ENCODE results near the gene CCDC188. TPM values are rescaled to one million over a fixed set of nuclear protein-coding genes. Genes with fewer than 3 reads are reported as not detected.

The CCDC188 gene
- total and polyA plus RNA-seq, 4 donors, result 0.63 to 4.0 (median 1.4) TPM

DNA sequence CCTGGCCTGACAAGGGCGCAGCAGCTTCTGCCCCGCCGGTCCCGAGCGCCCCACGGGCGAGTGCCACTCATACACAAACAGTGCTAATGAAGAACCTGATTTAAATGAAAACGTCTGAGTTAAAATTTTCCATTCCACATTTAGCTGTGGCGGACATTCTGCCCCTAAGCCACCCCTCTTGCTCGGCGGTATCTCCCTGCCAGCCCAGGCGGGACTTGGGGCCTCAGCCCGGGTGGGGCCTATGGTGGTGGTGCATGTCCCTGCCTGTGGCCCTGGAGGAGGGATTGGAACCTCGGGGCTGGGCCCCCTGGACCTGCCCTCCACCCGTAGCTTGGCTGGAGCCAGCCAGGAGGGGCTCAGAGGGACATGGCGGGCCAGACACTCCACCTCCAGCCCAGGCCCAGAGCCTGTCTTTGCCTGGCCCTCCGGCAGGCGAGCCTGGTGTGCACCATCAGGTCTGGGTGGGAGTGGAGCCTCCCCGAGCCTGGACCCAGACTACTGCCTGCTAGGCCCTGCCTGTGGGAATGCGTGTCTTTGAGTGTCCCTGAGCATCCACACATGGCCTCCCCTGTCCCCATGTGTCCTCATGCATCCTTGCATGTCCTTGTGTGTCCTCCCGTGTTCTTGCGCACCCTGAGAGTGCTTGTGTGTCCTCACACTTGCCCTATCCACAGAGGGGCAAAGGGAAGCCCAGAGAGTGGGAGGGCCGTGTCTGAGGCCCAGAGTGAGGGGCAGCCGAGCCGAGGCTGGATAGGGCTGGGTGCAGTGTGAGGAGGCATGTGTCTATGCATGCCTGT, 14.9 kb downstream of the CCDC188 start:
- no peak for ATAC-seq (ENCODE audit: insufficient read depth, low FRiP score)
- H3K9me3 ChIP-seq (ENCODE audit: control insufficient read depth in 4 of 4, insufficient read depth in 3 of 4, low read length in 3 of 4), result no peaks in the 10 kb centered on the region
- H3K27ac ChIP-seq (ENCODE audit: low read depth in 1 of 2, low read length in 1 of 2), result no peak overlapping the region
- H3K9ac ChIP-seq (ENCODE audit: insufficient read depth in 1 of 2, low read length in 2 of 2), result no peak overlapping the region
- H3K4me1 ChIP-seq (ENCODE audit: control insufficient read depth in 5 of 5, insufficient read depth in 5 of 5, low read length in 5 of 5), result peaks cover 0 to 44% (median 17%) of the 10 kb centered on the region in 5 donors
- TF ChIP-seq, protein P1, sequence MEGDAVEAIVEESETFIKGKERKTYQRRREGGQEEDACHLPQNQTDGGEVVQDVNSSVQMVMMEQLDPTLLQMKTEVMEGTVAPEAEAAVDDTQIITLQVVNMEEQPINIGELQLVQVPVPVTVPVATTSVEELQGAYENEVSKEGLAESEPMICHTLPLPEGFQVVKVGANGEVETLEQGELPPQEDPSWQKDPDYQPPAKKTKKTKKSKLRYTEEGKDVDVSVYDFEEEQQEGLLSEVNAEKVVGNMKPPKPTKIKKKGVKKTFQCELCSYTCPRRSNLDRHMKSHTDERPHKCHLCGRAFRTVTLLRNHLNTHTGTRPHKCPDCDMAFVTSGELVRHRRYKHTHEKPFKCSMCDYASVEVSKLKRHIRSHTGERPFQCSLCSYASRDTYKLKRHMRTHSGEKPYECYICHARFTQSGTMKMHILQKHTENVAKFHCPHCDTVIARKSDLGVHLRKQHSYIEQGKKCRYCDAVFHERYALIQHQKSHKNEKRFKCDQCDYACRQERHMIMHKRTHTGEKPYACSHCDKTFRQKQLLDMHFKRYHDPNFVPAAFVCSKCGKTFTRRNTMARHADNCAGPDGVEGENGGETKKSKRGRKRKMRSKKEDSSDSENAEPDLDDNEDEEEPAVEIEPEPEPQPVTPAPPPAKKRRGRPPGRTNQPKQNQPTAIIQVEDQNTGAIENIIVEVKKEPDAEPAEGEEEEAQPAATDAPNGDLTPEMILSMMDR (IDR thresholded peaks at IDR 0.05; ENCODE audit: control extremely low read depth, extremely low read depth), result no peak
- no peak overlapping the region for H3K4me3 ChIP-seq
- no peak for DNase-seq
- H3K27me3 ChIP-seq (ENCODE audit: control insufficient read depth in 3 of 3, insufficient read depth in 3 of 3, low read length in 2 of 3), result no peaks in the 10 kb centered on the region
- H3K36me3 ChIP-seq (ENCODE audit: control insufficient read depth in 4 of 4, insufficient read depth in 4 of 4, low read length in 4 of 4), result peaks cover 0 to 20% (median 0%) of the 10 kb centered on the region in 4 donors
- WGBS, 2 donors, result 87 to 91% methylated on average over 25 of the region's 25 CpGs

DNA sequence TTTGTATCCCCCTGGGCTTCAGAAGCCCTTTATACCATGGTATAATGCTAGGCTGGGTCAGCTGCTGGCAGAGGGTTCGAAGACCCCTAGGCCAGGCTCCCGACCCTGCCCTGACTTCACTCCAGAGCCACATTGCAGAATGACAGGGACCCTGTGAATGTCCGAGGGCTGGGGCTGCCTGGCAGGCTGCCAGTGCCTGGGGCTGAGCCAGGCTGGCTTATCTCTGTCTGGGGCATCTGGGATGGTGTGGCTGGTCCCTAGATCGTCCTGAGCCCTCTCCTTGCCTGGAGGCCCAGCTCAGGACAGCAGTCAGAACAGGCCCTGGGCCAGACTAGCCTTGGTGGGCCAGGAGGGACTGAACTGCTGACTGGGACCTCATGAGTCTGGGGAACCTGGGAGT, 15.6 kb downstream of the CCDC188 start:
- no peak overlapping the region for H3K27ac ChIP-seq (ENCODE audit: low read depth in 1 of 2, low read length in 1 of 2)
- no peaks in the 10 kb centered on the region for H3K9me3 ChIP-seq (ENCODE audit: control insufficient read depth in 4 of 4, insufficient read depth in 3 of 4, low read length in 3 of 4)
- 63 to 82% methylated on average over 4 of the region's 4 CpGs for WGBS, 2 donors
- no peak for DNase-seq
- H3K36me3 ChIP-seq (ENCODE audit: control insufficient read depth in 4 of 4, insufficient read depth in 4 of 4, low read length in 4 of 4), result peaks cover 0 to 13% (median 0%) of the 10 kb centered on the region in 4 donors
- no peaks in the 10 kb centered on the region for H3K27me3 ChIP-seq (ENCODE audit: control insufficient read depth in 3 of 3, insufficient read depth in 3 of 3, low read length in 2 of 3)
- no peak for ATAC-seq (ENCODE audit: insufficient read depth, low FRiP score)
- H3K4me3 ChIP-seq, result no peak overlapping the region
- TF ChIP-seq, protein P1 (IDR thresholded peaks at IDR 0.05; ENCODE audit: control extremely low read depth, extremely low read depth), result no peak
- H3K4me1 ChIP-seq (ENCODE audit: control insufficient read depth in 5 of 5, insufficient read depth in 5 of 5, low read length in 5 of 5), result peaks cover 0 to 46% (median 21%) of the 10 kb centered on the region in 5 donors
- H3K9ac ChIP-seq (ENCODE audit: insufficient read depth in 1 of 2, low read length in 2 of 2), result no peak overlapping the region

DNA sequence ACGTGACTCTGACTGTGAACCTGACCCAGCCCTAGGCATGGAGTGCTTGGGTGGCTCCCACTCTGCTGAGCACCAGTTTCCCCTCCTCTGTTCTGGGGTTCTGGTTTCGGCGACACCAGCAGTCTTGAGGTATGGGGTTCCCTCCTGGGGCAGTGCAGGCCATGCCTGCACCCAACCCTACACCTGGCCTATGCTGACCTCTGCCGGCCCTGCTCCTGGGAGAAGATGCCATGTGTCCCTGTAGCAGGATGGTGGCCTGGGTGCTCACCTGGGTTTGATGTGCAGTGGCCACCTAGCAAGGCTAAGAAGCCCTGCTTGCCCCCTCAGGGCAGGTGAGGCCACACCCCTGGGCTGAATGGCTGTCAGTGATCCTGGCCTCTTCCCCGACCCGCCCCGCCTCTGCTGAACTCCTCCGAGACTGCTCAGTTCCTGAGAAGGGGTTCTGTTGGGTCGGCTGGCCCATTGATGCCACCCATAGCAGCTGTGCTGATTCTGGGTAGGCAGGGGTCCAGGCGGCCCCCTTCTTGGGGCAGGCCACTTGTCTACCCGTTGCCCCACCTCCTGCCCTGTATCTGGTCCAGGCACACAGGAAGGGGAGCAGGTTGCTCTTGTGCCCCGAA, 16.8 kb downstream of the CCDC188 start:
- H3K9ac ChIP-seq (ENCODE audit: insufficient read depth in 1 of 2, low read length in 2 of 2), result no peak overlapping the region

More for the DNA sequence above, 16.8 kb downstream of the CCDC188 start:
- no peak overlapping the region for H3K4me3 ChIP-seq
- H3K36me3 ChIP-seq (ENCODE audit: control insufficient read depth in 4 of 4, insufficient read depth in 4 of 4, low read length in 4 of 4), result peaks cover 0 to 4% (median 0%) of the 10 kb centered on the region in 4 donors
- ATAC-seq (ENCODE audit: insufficient read depth, low FRiP score) (no peak), DNase-seq (no peak)
- TF ChIP-seq, protein P1 (IDR thresholded peaks at IDR 0.05; ENCODE audit: control extremely low read depth, extremely low read depth), result no peak
- H3K9me3 ChIP-seq (ENCODE audit: control insufficient read depth in 4 of 4, insufficient read depth in 3 of 4, low read length in 3 of 4), result no peaks in the 10 kb centered on the region
- peaks cover 0 to 46% (median 21%) of the 10 kb centered on the region in 5 donors for H3K4me1 ChIP-seq (ENCODE audit: control insufficient read depth in 5 of 5, insufficient read depth in 5 of 5, low read length in 5 of 5)
- H3K27ac ChIP-seq (ENCODE audit: low read depth in 1 of 2, low read length in 1 of 2), result no peak overlapping the region
- no peaks in the 10 kb centered on the region for H3K27me3 ChIP-seq (ENCODE audit: control insufficient read depth in 3 of 3, insufficient read depth in 3 of 3, low read length in 2 of 3)
- 81 to 88% methylated on average over 12 of the region's 12 CpGs for WGBS, 2 donors
